Measurements from ENCODE around the gene CAMTA1. TPM values are rescaled to one million over a fixed set of nuclear protein-coding genes. Genes with fewer than 3 reads are reported as not detected.
"Not testable (repeated sequence)": the region's sequence is repeated elsewhere in the genome, so short reads cannot be mapped to it uniquely, and the experiment has no call there.

CAMTA1 gene
- total RNA-seq, 1 experiment from 2014 or later = 60.0 TPM

- ChIA-PET CTCF (interaction anchor here (1.0 to 1.3 kb wide), 4 partner anchors 35 to 50 kb away, joined by 3 to 7 read pairs (median 4); no protein-coding TSS in a partner anchor), POLR2A (interaction anchor here (0.5 to 1.0 kb wide), 5 partner anchors 12 to 208 kb away, joined by 3 to 7 read pairs (median 3); no protein-coding TSS in a partner anchor)
- peak overlapping the region; percentile 69 for H3K4me3 Mint-ChIP-seq (ENCODE audit: unreplicated experiment)
- H3K4me1 ChIP-seq = no peaks in the 10 kb centered on the region
- no peaks in the 10 kb centered on the region for H3K27me3 Mint-ChIP-seq (ENCODE audit: insufficient read depth, unreplicated experiment)
- peaks cover 4% of the 10 kb centered on the region for H3K36me3 Mint-ChIP-seq (ENCODE audit: insufficient read depth, unreplicated experiment)
- no peaks in the 10 kb centered on the region for H3K9me3 ChIP-seq
- BruUV-seq (replicated peaks) = no TSS peak
- H3K9me3 Mint-ChIP-seq (ENCODE audit: unreplicated experiment) = no peaks in the 10 kb centered on the region
- no peaks in the 10 kb centered on the region for H3K27me3 ChIP-seq (replicated peaks; ENCODE audit: control insufficient read depth, insufficient read depth, low read length)
- peak overlapping the region; percentile 73 for H3K4me3 ChIP-seq (ENCODE audit: low read depth, low read length)
- H3K36me3 ChIP-seq (ENCODE audit: control insufficient read depth, insufficient read depth, low read length) = no peaks in the 10 kb centered on the region
- intact Hi-C loops (cut with micrococcal nuclease; ENCODE audit: unreplicated experiment) = loop anchor here (2.0 kb wide), 1 partner anchor 24 kb away; no protein-coding TSS in a partner anchor
- TF ChIP-seq CTCF (IDR thresholded peaks at IDR 0.05; ENCODE audit: insufficient read depth in 1 of 2, low read depth in 1 of 2, low read length in 1 of 2, severe bottlenecking in 1 of 2, unreplicated experiment in 1 of 2) = no peak
- H3K4me1 Mint-ChIP-seq (ENCODE audit: low read depth, unreplicated experiment) = peaks cover 13% of the 10 kb centered on the region
- DNase-seq = peak in 1 of 2 experiments; percentile 8
- no peak overlapping the region for H3K27ac Mint-ChIP-seq (ENCODE audit: unreplicated experiment)
Measured at GRCh38 chr1:7705048-7705907, 920.0 kb downstream of the CAMTA1 start.

- intact Hi-C loops (cut with micrococcal nuclease; ENCODE audit: unreplicated experiment) = loop anchor here (2.0 kb wide), 1 partner anchor 25 kb away; no protein-coding TSS in a partner anchor
- Histone ChIP-seq H3K9me3 (no peaks in the 10 kb centered on the region), H3K27me3 (replicated peaks; ENCODE audit: control insufficient read depth, insufficient read depth, low read length) (no peaks in the 10 kb centered on the region), H3K4me3 (ENCODE audit: low read depth, low read length) (no peak overlapping the region), H3K36me3 (ENCODE audit: control insufficient read depth, insufficient read depth, low read length) (no peaks in the 10 kb centered on the region), H3K4me1 (no peaks in the 10 kb centered on the region)
- Mint-ChIP-seq H3K27me3 (ENCODE audit: insufficient read depth, unreplicated experiment) (no peaks in the 10 kb centered on the region), H3K36me3 (ENCODE audit: insufficient read depth, unreplicated experiment) (peaks cover 4% of the 10 kb centered on the region), H3K9me3 (ENCODE audit: unreplicated experiment) (no peaks in the 10 kb centered on the region), H3K4me1 (ENCODE audit: low read depth, unreplicated experiment) (peaks cover 13% of the 10 kb centered on the region), H3K4me3 (ENCODE audit: unreplicated experiment) (peak overlapping the region; percentile 69), H3K27ac (ENCODE audit: unreplicated experiment) (no peak overlapping the region)
- POLR2A ChIA-PET = no interaction called here
- CTCF ChIA-PET = no interaction called here
- BruUV-seq (replicated peaks) = TSS peak; percentile 37
- DNase-seq = no peak
- no peak for TF ChIP-seq CTCF (IDR thresholded peaks at IDR 0.05; ENCODE audit: insufficient read depth in 1 of 2, low read depth in 1 of 2, low read length in 1 of 2, severe bottlenecking in 1 of 2, unreplicated experiment in 1 of 2)
Measured at GRCh38 chr1:7705908-7706216, 920.6 kb downstream of the CAMTA1 start.

GRCh38 chr1:7707527-7707926 lies 922.3 kb downstream of the CAMTA1 start:
- Mint-ChIP-seq H3K36me3 (ENCODE audit: insufficient read depth, unreplicated experiment) (peaks cover 6% of the 10 kb centered on the region), H3K27me3 (ENCODE audit: insufficient read depth, unreplicated experiment) (no peaks in the 10 kb centered on the region), H3K4me3 (ENCODE audit: unreplicated experiment) (no peak overlapping the region), H3K27ac (ENCODE audit: unreplicated experiment) (no peak overlapping the region), H3K4me1 (ENCODE audit: low read depth, unreplicated experiment) (peaks cover 13% of the 10 kb centered on the region), H3K9me3 (ENCODE audit: unreplicated experiment) (no peaks in the 10 kb centered on the region)
- ChIA-PET POLR2A (no interaction called here), CTCF (interaction anchor here (1.0 kb wide), 1 partner anchor 40 kb away, joined by 6 read pairs; no protein-coding TSS in a partner anchor)
- no peak for TF ChIP-seq CTCF (IDR thresholded peaks at IDR 0.05; ENCODE audit: insufficient read depth in 1 of 2, low read depth in 1 of 2, low read length in 1 of 2, severe bottlenecking in 1 of 2, unreplicated experiment in 1 of 2)
- intact Hi-C loops (cut with micrococcal nuclease; ENCODE audit: unreplicated experiment) = no loop called here
- Histone ChIP-seq H3K27me3 (replicated peaks; ENCODE audit: control insufficient read depth, insufficient read depth, low read length) (no peaks in the 10 kb centered on the region), H3K4me1 (no peaks in the 10 kb centered on the region), H3K36me3 (ENCODE audit: control insufficient read depth, insufficient read depth, low read length) (no peaks in the 10 kb centered on the region), H3K9me3 (no peaks in the 10 kb centered on the region), H3K4me3 (ENCODE audit: low read depth, low read length) (no peak overlapping the region)
- DNase-seq = no peak
- BruUV-seq (replicated peaks) = no TSS peak

- H3K36me3 Mint-ChIP-seq (ENCODE audit: insufficient read depth, unreplicated experiment); POLR2A ChIA-PET; DNase-seq; H3K9me3 ChIP-seq; H3K9me3 Mint-ChIP-seq (ENCODE audit: unreplicated experiment); H3K27me3 Mint-ChIP-seq (ENCODE audit: insufficient read depth, unreplicated experiment); H3K27ac Mint-ChIP-seq (ENCODE audit: unreplicated experiment); BruUV-seq (replicated peaks); intact Hi-C loops (cut with micrococcal nuclease; ENCODE audit: unreplicated experiment); H3K4me1 Mint-ChIP-seq (ENCODE audit: low read depth, unreplicated experiment); H3K36me3 ChIP-seq (ENCODE audit: control insufficient read depth, insufficient read depth, low read length); CTCF ChIA-PET; H3K4me3 ChIP-seq (ENCODE audit: low read depth, low read length); H3K27me3 ChIP-seq (replicated peaks; ENCODE audit: control insufficient read depth, insufficient read depth, low read length); H3K4me1 ChIP-seq; H3K4me3 Mint-ChIP-seq (ENCODE audit: unreplicated experiment): not testable (repeated sequence)
Measured at GRCh38 chr1:7708065-7708464, 922.8 kb downstream of the CAMTA1 start.
